ENCODE measurements around the gene STAM. TPM values are rescaled to one million over a fixed set of nuclear protein-coding genes. Genes with fewer than 3 reads are reported as not detected.

The STAM gene
- total RNA-seq, 1 experiment from 2014 or later, result 29.3 TPM

DNA sequence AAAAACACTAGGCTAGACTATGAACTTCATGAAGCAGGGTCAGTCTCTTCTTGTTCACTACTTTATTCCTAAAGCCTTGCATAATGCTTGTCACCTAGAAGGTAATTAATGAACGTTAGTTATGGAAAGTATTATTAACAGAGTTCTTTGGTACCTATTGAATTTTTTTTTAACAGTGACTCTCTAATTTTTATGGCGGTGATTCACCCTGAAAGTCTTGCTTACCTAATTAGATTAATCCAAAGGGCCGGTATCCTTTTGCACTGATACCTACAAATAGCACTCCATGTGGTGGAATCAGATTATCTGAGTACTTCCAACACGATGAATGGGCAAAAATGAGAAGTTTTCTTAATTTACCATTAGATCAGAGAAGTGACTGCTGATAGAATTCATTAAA, 31.7 kb downstream of the STAM start:
- Histone ChIP-seq H3K9me3 (ENCODE audit: control insufficient read depth, low read depth, low read length) (no peaks in the 10 kb centered on the region), H2BK15ac (ENCODE audit: low read depth, low read length) (no peak overlapping the region), H4K91ac (ENCODE audit: insufficient read length, low read depth, low read length) (no peak overlapping the region), H2BK12ac (ENCODE audit: insufficient read length, low read depth, low read length) (no peak overlapping the region), H3K79me1 (ENCODE audit: insufficient read depth, low read depth, low read length, poor library complexity, severe bottlenecking) (no peaks in the 10 kb centered on the region), H3K27ac (ENCODE audit: insufficient read length, low read depth, low read length) (no peak overlapping the region), H3K23ac (ENCODE audit: insufficient read length, low read depth, low read length) (no peak overlapping the region), H3K9ac (ENCODE audit: extremely low read depth, insufficient read length, low read length) (no peak overlapping the region), H3K23me2 (ENCODE audit: insufficient read length, low read depth, low read length, poor library complexity, severe bottlenecking) (no peaks in the 10 kb centered on the region), H3K27me3 (ENCODE audit: insufficient read depth, low read length) (no peaks in the 10 kb centered on the region), H3K4me1 (ENCODE audit: insufficient read depth, low read length) (peaks cover 10% of the 10 kb centered on the region; the same call in 1 of the 2 replicates), H4K20me1 (ENCODE audit: control insufficient read depth, insufficient read depth, insufficient read length) (no peaks in the 10 kb centered on the region), H3K18ac (ENCODE audit: insufficient read length, low read depth, low read length) (no peak overlapping the region), H3K4ac (ENCODE audit: low read depth, low read length) (no peak overlapping the region), H3K4me2 (ENCODE audit: insufficient read depth, insufficient read length, low read length) (no peak overlapping the region), H3T11ph (ENCODE audit: low read length) (no peak overlapping the region), H3K14ac (ENCODE audit: insufficient read depth, low read length) (no peak overlapping the region), H2BK120ac (ENCODE audit: low read depth, low read length, poor library complexity, severe bottlenecking) (no peak overlapping the region), H3K79me2 (ENCODE audit: insufficient read depth, low read length) (peaks cover 6% of the 10 kb centered on the region; the same call in 1 of the 2 replicates), H2AFZ (ENCODE audit: low read length) (no peak overlapping the region), H2BK5ac (ENCODE audit: insufficient read length, low read length) (no peak overlapping the region), H3K56ac (ENCODE audit: insufficient read length, low read depth, low read length) (no peak overlapping the region), H4K8ac (replicated peaks; ENCODE audit: insufficient read length, low read depth, low read length) (no peak overlapping the region), H2AK5ac (ENCODE audit: insufficient read length, low read length) (no peak overlapping the region), H4K5ac (ENCODE audit: insufficient read length, low read depth, low read length) (no peak overlapping the region), H2BK20ac (ENCODE audit: low read depth, low read length, poor library complexity, severe bottlenecking) (no peak overlapping the region)
- no peak for DNase-seq
- no CpG with 5 or more reads among the region's 4 CpGs for WGBS (ENCODE audit: extremely low coverage, insufficient read length, low lambda C conversion rate)
- H3K4me1 Mint-ChIP-seq, result peaks cover 51 to 56% of the 10 kb centered on the region in 2 experiments
- no peak for TF ChIP-seq CTCF (conservative IDR thresholded peaks at IDR 0.05)
- no peaks in the 10 kb centered on the region for H3K36me3 Mint-ChIP-seq (ENCODE audit: insufficient read depth in 1 of 3, low read depth in 3 of 3)
- no peak overlapping the region for H3K27ac Mint-ChIP-seq
- H3K4me3 Mint-ChIP-seq, result no peak overlapping the region
- H3K9me3 Mint-ChIP-seq, result no peaks in the 10 kb centered on the region
- H3K27me3 Mint-ChIP-seq (ENCODE audit: low read depth), result no peaks in the 10 kb centered on the region

Data from H9 (cell line).